GM18526 (cell line): Measurements from ENCODE around the gene MYOZ3.
A peak's percentile ranks its signal among the peaks of the same experiment; 100 is the strongest.

Experiments used
- POLR2A ChIP-seq: IDR thresholded peaks from 3 replicates; pipeline ENCODE4 v1.6.1; 2011; ENCODE audit not compliant: insufficient read length; ENCODE audit errors: extremely low read depth

MYOZ3 gene, protein sequence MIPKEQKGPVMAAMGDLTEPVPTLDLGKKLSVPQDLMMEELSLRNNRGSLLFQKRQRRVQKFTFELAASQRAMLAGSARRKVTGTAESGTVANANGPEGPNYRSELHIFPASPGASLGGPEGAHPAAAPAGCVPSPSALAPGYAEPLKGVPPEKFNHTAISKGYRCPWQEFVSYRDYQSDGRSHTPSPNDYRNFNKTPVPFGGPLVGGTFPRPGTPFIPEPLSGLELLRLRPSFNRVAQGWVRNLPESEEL

DNA sequence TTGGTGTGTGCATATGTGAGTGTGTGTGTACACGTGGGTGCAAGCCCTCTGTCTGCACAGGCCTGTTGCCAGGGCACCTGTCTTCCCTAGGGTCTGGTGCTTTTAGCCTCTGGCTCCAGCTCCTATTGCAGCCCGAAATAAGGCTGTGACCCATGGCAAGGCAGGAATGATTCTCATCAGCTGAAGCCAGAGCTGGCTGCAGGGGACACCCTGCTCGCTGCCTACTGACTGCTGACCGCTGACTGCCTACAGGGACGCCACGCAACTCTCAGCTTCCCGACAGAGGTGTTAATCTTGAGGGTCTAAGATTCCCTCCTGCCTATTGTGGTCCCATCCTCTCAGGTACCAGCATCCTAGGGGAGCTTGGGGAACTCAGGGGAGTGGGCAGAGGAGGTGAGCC, at the start of gene MYOZ3:
Gene MYOZ3 (plus strand): TSS at position 166 of the 400 bp plus-strand sequence. CDS start 1,691 bp downstream, outside the sequence.
- TF ChIP-seq POLR2A: no peak

DNA sequence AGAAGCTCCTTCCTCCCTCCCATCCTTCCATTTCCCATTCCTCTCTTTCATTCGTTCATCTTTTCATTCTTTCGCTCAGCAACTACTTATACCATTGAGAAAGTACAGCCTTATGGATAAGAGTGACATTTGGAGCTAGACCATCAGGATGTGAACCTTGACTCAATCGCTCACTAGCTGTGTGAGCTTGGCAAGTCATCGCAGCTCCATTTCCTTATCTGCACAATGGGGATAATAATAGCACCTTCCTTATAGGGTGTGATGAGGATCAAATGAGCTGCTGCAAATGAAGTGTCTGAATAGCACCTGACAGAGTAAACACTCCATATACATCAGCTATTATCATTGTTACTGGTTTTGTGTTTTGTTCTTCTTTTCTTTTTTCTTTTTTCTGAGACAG, 48.6 kb upstream of the MYOZ3 start:
- TF ChIP-seq POLR2A: no peak

DNA sequence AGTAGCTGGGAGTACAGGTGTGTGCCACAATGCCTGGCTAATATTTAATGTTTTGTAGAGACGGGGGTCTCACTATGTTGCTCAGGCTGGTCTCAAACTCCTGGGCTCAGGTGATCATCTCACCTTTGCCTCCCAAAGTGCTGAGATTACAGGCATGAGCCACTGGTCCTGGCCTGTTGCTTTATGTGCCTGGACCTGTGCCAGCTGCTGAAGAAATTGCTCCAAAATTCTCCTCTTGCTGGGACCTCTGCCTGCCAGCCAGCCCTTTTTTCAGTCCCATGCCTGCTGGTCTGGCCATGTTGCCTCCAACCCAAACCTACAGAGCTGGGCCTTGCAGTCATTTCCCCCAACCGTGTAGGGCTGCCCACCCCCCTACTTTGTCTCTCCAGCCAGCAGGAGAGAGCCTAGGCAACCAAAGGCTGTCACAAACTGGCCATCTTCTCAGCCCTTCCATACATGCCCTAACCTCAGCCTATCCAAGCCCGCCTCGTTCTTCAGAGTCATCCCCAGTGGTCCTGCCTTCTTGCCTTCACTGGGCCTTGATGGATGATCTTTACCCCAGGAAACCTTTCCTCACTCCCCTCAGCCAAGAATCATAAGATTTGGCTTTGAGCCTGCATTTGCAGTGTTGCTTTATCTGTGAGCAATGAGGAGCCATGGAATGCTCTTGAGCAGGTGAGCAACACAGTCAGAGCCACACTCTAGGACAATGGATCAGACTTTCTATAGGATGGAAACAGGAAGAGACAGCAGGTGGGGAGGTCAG, 48.0 kb upstream of the MYOZ3 start:
- no peak for TF ChIP-seq POLR2A

DNA sequence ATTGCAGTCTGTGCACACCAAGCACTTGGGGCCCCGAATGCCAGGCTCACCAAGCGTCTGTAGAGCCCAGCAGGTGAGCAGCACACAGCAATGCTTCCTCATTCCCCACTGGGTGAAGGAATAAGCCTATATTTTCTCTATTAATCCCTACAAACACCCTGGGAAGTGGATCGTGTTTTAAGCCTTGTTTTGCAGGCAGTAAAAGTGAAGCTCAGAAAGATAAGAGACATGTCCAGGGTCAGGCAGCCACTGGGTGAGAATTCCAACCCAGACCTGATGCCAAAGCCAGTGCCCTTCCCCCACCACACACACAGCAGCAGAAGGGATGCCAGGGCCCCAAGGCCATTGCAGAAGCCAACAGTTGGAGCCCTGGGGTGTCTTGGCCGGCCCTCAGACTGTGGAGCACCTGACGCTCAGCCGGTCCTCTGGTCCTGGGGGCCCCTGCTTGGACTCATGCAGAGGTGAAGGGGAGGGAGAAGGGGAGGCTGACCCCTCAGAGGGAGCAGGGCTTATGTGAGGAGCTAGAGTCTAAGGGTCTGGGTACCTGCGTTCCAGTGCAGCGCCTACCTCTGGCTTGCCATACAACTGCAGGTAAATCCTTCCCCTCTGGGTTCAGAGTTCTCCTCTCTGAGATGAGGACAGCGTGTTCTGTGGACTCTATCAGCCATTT, 46.9 kb upstream of the MYOZ3 start:
- TF ChIP-seq POLR2A: no peak

DNA sequence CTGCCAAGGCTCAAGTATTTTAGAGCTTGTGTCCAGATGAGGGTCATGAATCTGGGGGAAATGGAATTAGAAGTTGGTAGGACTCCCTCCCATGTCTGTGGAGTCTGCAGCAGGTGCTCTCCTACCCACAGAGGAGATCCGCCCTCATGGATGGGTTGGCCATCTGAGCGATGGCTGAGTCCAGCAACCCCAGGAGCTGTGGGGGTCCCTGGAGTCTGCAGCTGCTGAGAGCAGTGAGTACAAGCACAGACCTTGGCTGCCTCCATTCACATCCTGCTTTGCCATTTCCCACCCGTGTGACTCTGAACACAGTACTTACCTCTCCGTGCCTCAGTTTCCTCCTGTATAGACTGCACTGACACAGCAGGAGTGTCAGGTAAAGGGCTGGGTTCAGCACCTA, 46.4 kb upstream of the MYOZ3 start:
- no peak for TF ChIP-seq POLR2A

DNA sequence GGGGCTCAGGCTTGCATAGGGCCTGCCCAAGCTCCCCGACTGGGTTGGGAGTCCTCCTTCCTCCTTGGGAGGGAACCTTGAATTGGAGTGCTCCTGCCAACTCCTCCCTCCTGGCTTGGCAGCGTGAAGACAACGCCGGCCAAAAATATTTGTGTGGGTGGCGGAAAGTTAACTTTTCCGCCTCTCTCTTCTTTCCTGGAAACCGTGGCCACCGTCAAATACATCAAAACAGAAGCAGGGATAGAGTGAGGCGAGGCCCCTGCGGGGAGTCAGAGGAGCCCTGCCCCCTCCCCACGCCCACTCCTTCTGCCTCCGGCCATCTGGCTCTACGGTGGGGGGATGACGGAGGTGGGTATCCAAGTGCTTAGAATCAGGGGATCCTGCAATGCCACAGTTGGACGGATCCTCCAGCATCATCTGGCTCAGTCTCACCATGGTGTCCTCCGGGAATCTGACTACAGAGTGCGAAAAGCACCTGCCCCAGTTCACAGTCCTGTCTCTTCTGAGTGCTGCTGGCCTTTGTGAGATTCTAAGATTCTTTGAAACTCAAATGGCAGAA, 45.8 kb upstream of the MYOZ3 start:
- no peak for TF ChIP-seq POLR2A

DNA sequence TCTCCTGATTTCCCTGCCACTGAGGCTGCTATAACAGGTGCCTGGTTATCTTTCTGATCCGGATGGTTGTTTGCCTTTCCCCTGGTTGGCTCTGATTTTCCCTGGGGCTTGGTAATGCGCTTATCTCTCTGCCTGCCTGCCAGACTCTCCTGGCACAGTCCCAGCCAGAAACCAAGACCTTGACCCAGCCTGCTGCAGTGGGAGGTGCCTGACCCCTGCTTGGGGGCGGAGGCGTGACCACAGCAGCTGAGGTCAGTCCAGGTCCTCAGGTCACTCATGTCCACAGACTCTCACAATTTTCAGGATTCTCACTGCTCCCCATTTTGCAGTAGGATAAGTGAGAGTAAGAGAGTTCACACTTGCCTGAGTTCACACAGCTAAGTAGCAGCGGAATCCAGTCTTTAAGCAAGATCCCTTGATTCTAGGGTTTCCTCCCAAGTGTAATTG, 45.0 kb upstream of the MYOZ3 start:
- no peak for TF ChIP-seq POLR2A

DNA sequence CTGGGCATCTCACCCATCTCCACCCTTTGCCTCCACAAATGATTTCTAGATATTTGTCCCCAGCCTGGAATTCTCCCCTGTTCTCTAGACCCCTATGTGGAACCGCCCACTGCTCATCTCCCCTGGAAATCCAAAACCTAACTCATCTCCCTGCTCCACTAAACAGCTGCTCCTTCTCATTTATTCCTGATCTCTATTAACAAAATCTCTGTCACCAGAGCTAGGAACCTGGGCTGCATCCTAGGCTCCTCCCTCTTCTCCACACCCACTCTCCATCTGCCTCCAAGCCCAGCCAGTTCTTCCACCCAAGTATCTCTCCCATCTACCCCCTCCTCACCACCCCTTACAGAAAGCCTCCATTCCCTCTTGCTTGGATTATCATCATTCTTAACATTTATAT, 44.5 kb upstream of the MYOZ3 start:
- no peak for TF ChIP-seq POLR2A

DNA sequence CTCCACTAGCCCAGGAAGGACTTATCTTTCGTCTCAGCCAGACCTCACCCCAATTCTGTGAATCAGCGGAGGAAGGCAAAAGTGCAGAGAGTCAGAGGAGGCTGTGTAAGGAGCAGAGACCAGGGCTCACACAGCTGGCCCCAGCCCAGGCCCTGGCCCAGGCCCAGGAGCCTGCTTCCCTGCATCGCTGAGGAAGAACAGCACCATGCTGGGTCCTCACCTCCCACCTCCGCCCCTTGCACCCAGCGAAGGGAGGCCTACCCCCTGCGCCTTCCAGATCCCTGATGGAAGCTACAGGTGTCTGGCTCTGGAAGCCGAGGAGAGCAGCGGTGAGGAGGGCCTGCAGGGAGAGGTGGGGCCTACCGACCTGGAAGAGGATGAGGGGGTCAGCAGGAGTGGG, 42.9 kb upstream of the MYOZ3 start:
- no peak for TF ChIP-seq POLR2A

DNA sequence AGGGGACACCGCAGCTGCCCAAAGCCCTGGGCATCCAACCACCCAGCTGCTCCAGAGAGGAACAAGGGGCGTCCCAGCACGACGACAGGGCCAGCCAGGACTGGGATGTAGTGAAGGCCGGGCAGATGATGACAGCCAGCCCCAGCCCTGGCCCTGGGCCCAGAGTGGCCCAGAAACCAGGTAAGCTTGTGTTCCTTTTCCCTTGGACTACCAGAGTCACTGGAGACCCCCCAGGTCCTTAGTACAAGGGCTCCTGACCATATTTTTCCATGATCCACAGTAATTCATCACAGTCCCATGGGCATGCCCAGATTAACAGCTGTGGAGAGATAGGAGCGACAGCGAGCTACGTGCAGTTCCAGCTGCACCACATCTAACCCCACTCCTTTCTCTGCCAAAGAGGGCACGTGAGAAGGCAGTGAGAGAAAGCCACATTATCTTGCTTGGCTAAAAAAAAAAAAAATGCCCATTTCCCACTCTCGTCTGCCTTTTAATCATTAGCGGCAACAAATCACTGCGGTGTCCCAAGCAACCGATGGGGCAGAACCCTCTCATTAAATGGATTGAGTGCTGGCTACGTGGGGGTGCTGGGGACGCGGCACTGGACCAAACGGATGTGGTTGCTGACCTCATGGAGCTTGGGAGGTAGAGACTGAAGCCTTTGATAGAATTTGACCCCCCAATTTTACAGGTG, 42.3 kb upstream of the MYOZ3 start:
- TF ChIP-seq POLR2A: no peak

DNA sequence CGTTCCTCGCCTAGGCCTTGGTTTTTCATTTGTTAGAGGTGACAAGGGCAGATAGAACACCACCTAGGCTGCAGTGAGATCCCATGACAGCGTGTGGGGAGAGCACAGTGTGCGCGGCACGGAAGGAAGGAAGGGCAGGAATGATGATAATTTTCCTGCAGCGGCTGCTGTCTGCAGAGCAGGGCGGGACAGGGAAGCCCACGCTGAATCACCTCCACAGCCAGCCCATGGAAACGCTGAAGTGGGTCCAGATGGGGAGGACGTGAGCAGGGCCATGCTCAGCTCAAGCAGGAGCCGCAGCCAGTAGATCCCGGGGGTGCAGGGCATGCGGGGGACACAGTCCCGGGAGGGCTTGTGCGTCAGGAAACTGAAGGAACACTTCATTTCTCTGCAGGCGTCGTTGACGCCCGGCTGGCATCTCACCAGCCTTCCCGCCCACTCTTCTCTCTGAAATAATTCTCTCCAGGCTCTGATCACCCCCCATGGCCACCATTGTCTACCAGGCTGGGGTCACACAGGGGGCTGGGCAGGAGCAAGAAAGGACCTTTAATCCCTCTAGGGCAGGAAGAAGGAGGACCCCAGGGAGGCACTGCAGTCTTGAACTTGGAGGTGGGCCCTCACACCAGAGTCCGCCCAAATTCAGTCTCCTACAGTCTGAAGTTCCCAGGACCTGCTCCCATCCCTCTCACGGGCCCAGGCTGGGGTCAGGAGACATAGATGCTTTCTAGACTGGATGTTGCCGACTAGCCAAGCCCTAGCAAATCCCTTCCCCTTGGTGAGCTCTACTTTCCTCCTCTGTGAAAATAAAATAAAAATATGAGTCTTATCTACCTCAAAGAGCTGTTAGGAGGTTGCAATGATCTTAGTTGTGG, 41.5 kb upstream of the MYOZ3 start:
- TF ChIP-seq POLR2A: no peak

DNA sequence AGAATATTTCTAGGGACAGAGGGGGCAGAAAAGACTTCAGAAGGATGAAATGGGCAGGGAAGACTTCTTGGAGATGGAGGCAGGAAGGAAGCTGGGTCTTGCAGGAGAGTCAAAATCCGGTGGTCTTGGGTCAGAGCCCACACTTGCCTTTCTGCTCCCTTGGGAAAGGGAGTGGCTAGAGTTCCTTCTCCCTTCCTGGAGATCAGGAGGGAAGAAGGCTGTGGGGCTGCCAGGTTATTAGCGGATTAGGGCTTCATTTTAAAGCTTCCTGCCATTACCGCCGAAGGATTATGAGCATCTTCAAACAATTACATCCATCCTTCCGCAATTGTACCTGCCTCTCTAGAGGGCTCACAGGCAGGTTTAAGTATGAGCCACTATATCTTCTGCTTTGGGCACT, 39.8 kb upstream of the MYOZ3 start:
- no peak for TF ChIP-seq POLR2A

DNA sequence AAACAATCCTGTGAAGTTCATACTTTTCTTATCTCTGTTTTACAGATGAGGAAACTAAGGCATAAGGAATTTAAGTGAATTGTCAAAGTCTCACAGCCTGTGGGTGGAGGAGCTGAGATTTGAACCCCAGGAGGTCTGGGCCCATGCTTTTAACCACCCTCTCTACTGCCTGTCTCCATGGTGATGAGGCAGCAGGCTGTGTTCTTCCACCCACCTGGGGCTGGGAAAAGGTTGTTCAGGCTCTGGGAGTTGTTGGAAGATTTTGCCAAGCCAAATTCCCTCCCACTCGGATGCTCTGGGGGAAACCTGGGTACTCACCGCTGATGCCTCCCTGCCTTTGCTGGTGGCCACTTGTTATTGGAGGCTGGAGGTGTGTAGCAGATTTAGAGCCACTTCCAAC, 38.9 kb upstream of the MYOZ3 start:
- no peak for TF ChIP-seq POLR2A

DNA sequence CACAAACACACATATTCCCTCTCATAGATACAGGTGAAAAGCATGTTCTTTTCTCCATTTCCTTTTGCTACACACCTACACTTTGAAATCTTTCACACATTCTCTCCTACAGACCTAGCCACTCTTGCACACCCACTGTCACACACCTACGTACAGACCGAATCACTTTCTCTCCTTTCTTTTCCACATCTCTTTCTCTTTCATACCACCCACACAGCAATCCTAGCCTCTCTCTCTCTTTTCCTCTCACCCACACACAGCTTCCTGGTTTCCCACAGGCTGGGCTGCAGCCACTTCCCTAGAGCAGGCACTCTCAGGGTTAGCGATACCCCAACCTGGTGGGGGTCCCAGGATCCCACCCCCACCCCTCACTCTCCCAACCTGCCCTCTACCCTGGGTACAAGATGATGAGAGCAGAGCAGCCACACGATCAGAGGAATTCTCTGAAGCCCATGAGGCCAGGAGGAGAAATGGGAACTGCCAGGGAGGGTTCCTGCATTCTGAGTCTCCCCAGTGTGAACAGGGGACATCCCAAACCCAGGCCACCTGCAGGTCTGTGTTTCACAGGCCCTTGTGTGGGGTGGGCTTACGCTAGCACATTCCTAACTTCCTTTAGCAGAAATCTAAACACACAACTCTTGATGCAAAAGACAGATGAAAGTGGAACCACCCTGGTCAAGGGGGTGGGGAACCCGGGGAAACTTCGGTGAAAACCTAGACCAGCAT, 37.7 kb upstream of the MYOZ3 start:
- TF ChIP-seq POLR2A: peak; percentile 14
